HG03342 (cell line): ENCODE measurements around the gene ANKH.
"Not testable (repeated sequence)": the region's sequence is repeated elsewhere in the genome, so short reads cannot be mapped to it uniquely, and the experiment has no call there.

Experiments used
- ATAC-seq: cut with Tn5 transposase; IDR thresholded peaks from one replicate; pipeline ENCODE4 v1.9.1; 2021; ENCODE audit warnings: mild to moderate bottlenecking, moderate library complexity; ENCODE audit not compliant: unreplicated experiment

ANKH gene

GRCh38 chr5:14797385-14797784 is 74.2 kb downstream of the ANKH start:
- not testable (repeated sequence) for ATAC-seq

GRCh38 chr5:14794583-14795230 is 76.9 kb downstream of the ANKH start:
- ATAC-seq, result no peak

DNA sequence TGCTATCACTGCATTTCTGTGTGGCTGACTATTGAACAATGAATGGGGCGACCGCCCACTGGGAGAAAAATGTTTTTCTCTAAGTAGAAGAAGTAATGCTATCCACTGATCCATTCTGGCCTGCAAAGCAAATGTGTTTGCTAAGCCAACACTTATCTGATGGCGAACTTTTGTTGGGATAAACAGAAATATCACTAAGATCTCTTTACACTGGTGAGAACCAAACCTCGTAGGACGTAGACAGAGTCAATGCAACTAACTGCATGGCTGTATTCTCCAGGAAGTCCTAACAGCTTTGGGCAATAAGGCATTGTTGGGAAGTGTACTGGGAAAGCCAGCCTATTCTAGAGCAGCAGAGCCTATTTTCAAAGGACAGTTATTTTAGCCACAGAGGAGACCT is 77.7 kb downstream of the ANKH start:
- no peak for ATAC-seq

GRCh38 chr5:14790911-14791310 is 80.7 kb downstream of the ANKH start:
- ATAC-seq, result no peak

DNA sequence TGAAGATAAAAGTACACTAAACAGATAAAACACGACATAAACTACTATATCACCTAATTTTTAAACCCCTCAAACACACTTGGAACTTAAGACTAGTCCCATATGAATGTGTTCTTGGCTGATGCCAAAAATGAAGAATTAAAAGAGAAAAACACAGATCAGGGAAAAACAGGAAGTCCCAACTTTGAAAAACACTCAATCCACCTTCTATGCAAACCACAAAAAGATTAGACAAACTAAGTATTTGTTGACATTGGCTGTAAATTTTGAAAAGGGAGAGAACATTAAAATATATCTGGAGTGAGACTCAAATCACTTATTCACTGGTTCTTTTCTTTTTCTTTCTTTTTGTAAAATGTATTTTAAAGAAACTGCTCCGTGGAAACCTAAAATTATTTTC is 81.4 kb downstream of the ANKH start:
- ATAC-seq, result no peak

DNA sequence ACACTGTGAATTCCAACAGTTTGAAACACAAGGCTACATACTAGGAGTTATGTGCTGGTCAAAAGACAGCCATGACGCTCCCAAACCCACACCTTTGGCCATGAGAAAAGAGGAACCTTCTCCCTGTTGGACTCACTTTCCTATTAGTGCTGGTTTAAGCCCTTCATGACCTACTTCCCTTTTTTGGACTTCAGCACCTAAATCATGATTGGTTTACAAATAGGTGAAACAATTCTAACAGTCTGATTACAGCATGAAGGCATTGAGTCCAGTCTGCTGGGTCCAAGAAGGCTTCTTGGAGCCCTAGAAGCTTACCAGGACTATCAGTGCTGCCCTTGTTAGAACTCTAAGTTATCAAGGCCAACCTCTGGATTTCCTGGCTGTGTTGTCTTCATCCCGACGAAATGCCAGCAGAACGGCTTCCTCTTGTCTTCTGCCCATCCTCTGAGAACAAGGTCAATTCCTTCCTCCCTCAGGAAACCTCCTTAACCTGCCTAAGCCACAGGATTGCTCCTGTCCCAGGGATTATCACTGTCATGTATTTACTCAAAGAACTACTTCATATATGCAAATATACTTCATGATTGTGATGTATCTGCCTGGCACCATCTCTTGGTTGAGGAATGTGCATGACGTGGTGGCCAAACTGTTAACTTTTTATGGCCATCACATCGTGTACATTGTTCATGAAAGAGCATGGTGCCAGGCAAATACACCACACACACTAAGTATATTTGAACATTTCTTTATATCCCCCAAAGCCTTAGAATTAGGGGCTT is 83.6 kb downstream of the ANKH start:
- no peak for ATAC-seq

DNA sequence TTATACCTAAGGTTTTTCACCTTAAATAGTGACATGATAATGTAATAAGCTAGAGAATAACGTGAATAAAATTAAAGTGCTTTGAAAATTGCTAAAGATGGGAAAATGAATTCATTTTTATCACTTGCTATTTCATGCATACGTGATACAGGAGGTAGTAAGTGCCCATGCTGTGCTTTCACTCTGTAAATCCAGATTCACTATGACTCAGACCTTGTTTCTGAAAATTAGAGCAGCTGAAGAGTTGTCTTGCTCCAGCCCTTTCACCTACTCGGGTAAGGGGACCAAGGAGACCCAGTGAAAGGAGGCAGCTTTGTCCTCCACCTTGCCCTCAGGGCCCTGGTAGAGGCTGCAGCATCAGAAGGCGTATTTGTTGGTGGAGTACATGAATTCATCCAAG is 87.9 kb downstream of the ANKH start:
- peak; percentile 54 for ATAC-seq

DNA sequence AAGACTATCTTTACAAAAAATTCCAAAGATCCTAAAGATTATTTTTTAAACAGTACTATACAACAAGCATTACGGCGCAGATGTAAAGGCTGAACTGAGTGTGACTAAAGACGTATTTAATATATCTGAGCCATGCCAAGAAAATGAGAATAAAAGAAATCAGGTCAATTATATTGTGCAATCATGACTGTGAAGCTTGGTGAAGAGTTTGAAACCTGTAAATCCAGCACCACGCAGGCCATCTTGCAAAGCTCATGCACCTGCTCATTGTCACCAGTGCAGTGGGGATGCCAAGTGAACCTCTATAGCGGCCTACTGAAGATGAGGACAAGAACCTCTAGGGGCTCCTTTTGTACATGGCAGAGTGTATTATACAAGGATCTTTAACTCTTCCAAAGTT is 89.0 kb downstream of the ANKH start:
- no peak for ATAC-seq

- peak; percentile 81 for ATAC-seq
Measured at GRCh38 chr5:14781106-14781505, 90.5 kb downstream of the ANKH start.

GRCh38 chr5:14779975-14780374 is 91.6 kb downstream of the ANKH start:
- ATAC-seq, result no peak

DNA sequence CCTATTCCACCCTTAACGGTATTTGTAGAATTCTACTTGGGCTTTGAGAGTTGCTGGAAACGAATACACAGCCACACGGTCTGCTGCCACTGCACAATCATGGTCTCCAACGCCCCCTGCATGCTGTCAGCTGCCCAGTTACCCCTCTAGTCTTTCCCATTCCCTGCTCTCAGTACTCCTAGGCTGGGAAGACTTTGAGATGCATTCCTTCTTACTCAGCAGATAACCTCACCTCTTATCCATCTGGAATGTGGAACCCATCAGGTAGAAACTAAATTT is 92.8 kb downstream of the ANKH start:
- no peak for ATAC-seq

DNA sequence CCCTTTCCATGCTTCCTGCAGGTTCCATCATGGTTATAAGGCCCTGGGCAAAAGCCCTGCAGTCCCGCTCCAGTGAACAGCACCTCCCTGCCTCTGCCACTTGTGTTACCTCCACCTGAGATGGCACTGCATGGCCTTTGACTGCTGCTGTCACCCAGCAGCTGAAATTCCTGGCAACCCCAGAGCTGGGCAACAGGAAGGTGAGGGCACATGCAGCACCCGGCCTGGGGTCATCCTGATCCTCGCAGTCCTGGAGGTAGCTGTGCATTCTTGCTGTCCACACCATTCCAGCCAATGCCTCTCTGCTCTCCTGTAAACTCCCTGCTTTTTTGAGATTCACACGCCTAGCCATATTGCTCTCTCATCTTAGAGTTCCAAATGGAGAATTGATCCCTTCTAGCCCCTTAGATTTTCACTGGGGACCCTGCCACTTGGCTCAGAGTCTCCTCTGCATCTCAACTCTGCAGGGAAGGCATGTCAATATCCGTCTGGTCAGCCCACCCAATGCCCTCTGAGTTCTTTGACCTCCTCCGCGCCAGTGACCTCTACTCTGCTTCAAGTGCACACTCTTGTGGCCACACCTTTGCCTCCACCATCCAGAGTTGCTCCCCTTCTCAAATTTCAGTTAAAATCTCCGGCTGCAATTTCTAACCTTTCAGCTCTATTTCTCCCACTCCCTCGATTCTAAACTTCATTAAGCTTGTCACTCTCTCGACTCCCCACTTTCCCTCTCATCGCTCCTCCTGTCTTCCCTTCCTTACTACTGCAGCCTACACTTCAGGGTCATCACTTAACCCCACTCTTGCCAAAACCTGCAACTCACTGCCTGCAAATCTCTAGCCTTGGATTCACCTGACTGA is 93.4 kb downstream of the ANKH start:
- no peak for ATAC-seq

DNA sequence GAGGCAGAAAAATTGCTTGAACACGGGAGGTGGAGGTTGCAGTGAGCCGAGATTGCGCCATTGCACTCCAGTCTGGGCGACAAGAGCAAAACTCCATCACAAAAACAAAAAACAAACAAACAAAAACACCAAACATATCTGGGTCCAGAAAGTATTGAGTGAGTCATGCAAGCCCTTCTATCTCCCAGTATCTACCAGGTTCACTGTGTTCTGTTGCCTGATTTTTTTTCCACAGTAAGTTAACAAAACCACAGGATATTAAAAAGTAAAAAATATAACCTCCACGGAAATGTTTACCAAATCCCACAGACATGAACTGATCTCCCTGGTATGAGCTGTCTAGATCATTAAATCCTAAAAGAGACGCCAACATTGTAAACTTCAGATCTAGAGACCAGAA is 94.4 kb downstream of the ANKH start:
- ATAC-seq, result no peak

DNA sequence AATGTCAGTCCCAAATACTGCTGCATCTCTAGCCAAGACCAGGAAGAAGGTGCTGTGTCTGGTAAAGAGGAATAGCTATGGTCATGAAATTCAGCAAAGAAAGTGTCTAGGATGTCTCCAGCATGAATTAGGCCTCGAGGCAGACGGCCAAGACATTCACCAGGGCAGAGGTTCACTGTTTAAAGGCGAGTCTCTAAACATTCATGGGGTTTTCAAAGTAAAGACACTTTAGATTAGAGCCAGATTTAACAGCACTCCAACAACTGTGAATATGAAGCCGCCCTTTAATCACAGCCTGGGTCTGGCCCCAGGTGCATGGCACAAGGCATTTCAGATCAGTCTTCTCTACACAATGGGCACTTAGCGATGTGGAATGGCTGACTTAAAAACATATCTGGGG is 95.0 kb downstream of the ANKH start:
- no peak for ATAC-seq

- ATAC-seq, result no peak
Measured at GRCh38 chr5:14775857-14776256, 95.7 kb downstream of the ANKH start.

- no peak for ATAC-seq
Measured at GRCh38 chr5:14773588-14773987, 98.0 kb downstream of the ANKH start.

DNA sequence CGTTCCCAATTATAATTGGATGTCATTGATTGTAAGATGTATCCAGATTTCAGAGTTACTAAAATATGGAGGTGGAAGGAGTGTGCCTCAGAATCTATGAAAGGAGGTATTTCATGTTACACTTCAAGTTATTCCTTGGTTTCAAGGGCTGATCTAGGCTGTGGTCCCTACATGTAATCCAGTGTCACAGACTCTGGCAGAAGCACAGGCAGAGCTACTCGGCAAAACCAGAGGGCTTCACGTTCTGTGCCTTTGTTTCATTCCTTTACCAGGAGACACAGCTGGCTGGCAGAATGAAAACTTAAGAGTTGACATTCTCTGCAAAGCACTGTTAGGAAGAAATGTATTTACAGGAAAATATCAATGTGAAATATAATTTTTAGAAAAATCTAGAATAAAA is 99.6 kb downstream of the ANKH start:
- no peak for ATAC-seq

DNA sequence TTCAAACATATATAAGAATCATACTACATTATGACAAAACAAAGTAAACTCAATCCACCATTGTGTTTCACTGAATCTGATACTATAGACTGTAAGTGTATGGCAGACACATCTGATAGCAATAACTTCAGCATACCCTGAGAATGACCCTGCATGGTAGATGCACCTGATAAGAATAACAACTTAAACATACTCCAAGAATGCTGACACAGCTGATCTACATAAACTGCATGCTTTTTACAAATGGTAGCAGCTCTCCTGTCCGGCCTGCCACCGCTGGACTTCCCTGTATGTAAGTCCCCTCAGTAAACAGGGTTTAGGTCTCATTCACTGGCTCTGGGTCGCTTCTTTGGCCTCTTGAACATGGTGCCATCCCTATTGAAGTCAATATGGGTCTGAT is 100.4 kb downstream of the ANKH start:
- no peak for ATAC-seq

- ATAC-seq, result no peak
Measured at GRCh38 chr5:14768508-14769365, 102.8 kb downstream of the ANKH start.

DNA sequence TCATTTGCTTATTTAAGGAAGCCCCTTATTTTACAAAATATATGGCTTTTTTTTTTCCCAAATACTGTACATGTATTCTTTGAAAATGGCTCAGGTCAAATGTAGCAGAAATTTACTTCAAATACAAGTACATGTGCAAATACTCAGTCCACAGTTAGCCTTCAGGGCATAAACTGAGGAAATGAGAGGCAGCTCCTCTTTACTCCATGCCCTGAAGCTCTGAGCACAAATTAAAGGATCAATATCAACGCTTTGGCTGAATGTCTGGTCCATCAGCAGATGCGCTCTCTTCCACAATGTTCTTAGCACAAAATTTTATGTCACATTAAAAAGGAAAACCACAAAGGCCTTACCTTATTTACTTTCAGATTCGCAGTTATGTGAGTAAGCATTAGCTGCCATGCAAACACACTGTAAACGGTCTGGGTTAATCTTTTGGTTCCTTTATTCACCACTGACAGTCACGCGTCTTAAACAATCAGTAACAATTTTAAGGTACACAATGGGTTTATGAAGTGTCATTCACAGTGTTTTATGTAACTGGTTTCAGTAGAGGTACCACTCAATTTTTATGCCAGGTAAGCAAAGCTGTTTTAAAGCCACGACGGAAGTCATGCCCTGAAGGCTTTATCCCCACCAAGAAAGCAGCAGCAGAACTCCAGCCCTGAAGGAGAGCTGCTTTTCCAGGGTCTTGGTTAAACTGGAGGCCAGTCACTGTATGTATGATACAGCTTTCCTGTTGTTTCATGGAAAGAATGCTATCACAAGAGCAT is 103.7 kb downstream of the ANKH start:
- peak; percentile 84 for ATAC-seq
